Breast epithelium (tissue), 3 donors: ENCODE results near the gene CTXND1.

Experiments used
- CTCF ChIP-seq, 3 donors: fragments of 450-650 bp; IDR thresholded peaks; one replicate each; pipeline ENCODE4 v1.5.1; 2016 to 2017; ENCODE audit warnings: antibody characterized with exemption in 3 of 3, mild to moderate bottlenecking in 3 of 3, moderate library complexity in 3 of 3
- POLR2A ChIP-seq: fragments of 450-650 bp; IDR thresholded peaks from one replicate; pipeline ENCODE4 v1.6.1; 2016; ENCODE audit warnings: antibody characterized with exemption, mild to moderate bottlenecking, moderate library complexity
- POLR2AphosphoS5 ChIP-seq, 3 donors: sonication (generic); formaldehyde crosslinking; IDR thresholded peaks; one replicate each; pipeline ENCODE4 v1.6.1; 2017; ENCODE audit warnings: antibody characterized with exemption in 3 of 3

GRCh38 chr15:80251428-80252120, 439 bp downstream of the CTXND1 start:
- TF ChIP-seq CTCF (IDR thresholded peaks at IDR 0.05) (no peak), POLR2A (no peak), POLR2AphosphoS5 (IDR thresholded peaks at IDR 0.05) (no peak)
